HG02642 (cell line): Measurements from ENCODE around the gene SPDYE6.
"Not testable (repeated sequence)": the region's sequence is repeated elsewhere in the genome, so short reads cannot be mapped to it uniquely, and the experiment has no call there.

Experiments
- ATAC-seq: cut with Tn5 transposase; IDR thresholded peaks from one replicate; pipeline ENCODE4 v1.9.1; 2021; ENCODE audit warnings: mild to moderate bottlenecking; ENCODE audit not compliant: unreplicated experiment, poor library complexity

Gene SPDYE6, protein sequence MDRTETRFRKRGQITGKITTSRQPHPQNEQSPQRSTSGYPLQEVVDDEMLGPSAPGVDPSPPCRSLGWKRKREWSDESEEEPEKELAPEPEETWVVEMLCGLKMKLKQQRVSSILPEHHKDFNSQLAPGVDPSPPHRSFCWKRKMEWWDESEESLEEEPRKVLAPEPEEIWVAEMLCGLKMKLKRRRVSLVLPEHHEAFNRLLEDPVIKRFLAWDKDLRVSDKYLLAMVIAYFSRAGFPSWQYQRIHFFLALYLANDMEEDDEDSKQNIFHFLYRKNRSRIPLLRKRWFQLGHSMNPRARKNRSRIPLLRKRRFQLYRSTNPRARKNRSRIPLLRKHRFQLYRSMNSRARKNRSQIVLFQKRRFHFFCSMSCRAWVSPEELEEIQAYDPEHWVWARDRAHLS

DNA sequence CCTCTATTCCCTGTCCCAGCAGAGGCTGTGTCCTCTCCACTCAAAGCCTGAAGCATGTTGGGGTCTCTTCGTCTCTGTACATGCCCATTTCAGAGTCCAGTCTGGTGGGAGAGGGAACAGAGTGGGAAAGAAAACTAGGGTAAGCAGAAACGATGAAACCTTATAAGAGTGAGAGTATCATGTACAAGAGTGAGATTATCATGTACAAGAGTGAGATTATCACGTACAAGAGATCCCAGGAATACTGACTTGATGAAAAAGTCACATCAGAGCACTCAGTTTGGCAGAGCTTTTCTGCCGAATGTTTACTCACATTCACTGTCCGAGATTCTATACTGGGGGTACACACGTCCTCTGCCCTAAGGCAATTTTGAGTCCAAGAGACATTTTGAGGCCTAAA lies at the start of gene SPDYE6:
SPDYE6 (minus strand) TSS at position 101 of the 400 bp plus-strand sequence. CDS start 421 bp downstream, outside the sequence.
- ATAC-seq: not testable (repeated sequence)

DNA sequence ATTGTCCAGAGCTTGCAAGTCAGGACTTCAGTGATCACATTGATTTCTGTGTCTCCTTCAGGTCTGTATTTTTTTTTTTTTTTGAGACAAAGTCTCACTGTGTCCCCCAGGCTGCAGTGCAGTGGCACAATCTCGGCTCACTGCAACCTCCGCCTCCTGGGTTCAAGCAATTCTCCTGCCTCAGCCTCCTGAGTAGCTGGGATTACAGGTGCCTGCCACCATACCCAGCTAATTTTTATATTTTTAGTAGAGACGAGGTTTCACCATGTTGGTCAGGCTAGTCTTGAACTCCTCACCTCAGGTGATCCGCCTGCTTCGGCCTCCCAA lies 48.6 kb upstream of the SPDYE6 start:
- not testable (repeated sequence) for ATAC-seq

DNA sequence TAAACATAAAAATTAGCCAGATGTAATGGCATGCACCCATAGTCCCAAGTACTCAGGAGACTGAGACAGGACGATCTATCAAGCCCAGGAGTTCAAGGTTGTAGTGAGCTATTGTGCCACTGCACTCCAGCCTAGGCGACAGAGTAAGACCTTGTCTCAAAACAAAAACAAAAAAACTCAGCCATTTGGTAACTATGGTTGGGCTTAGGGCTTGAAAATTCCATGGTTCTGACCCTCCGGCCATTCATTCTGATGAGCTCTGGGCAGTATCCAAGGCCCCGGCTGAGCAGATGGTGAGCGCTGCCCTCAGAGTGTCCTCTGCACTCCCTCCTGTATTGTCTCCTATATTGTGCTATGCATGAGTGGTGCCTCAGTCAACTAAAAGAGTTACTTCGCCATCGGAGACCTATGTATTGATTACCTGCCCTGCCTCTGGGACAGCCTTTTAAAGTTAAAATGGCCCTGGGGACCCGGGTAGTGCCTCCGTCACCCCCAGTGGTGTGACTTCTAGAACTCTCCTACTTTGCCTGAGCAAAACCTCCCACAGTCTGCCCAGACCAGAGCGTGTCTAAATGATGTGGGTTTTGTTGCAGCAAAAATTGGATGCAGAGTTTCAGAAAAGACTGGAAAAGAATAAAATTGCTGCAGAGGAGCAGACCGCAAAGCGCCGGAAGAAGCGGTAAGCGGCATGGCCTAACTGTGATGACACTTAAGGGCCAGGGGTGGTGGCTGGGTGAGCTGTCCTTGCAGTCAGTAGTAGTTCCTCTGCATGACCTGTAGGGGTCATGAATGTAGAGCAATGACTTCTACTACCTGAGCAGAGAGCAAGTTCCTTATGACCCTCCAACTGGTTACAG lies 48.0 kb upstream of the SPDYE6 start:
- peak; percentile 84 for ATAC-seq

DNA sequence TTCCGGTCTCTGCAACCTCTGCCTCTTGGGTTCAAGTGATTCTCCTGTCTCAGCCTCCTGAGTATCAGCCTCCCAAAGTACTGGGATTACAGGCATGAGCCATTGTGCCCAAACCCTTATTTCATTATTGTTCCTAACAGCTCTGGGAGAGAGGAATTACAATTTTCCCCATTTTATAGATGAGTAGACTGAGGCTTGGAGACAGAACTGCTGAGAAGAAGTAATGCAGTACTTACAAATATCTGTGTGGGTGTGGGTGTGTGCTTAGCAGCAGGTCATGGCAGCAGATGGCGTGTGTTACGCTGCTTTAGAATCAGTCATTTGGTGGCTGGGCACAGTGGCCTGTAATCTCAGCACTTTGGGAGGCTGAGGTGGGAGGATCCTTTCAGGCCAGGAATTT lies 47.3 kb upstream of the SPDYE6 start:
- no peak for ATAC-seq

DNA sequence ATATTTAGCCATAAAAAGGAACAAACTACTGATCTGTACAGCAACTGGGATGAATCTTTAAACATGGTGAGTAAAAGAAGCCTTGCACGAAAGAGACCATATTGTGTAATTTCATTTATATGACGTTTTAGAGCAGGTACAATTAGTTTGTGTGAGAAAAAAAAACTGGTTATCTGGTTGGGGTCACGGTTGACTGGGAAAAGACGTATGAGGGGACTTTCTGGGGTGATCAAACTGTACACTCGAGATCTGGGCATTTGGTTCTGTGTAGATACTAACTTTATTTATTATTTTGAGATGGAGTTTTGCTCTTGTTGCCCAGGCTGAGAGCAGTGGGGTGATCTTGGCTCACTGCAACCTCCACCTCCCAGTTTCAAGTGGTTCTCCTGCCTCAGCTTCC lies 44.1 kb upstream of the SPDYE6 start:
- no peak for ATAC-seq

DNA sequence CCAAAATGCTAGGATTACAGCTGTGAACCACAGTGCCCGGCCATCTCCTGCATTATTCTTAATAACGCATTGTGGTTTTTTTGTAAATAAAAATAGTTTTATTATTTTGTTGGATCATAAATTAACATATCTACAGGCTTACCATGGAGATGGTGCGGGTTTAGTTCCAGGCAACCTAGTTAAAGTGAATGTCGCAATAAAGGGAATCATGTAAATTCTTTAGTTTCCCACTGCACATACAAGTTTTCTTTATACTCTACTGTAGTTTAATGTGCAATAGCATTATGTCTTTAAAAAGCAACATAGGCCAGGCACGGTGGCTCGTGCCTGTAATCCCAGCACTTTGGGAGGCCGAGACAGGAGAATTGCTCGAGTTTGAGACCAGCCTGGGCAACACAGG lies 42.3 kb upstream of the SPDYE6 start:
- no peak for ATAC-seq

DNA sequence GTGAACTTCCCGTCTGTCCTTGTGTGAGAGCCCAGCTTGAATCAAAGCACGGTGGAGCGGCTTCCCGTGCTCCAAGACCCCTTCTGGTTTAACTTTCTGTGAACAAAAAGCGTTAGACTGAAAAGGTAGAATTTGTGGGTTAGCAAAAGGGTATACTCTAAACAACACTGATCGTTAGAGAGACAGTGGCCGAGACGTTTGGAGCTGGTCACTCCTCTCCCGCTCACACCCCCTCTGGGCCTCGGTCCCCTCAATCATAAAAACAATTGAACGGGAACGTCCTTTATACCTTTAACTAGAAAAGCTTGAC lies 40.4 kb upstream of the SPDYE6 start:
- ATAC-seq: no peak

DNA sequence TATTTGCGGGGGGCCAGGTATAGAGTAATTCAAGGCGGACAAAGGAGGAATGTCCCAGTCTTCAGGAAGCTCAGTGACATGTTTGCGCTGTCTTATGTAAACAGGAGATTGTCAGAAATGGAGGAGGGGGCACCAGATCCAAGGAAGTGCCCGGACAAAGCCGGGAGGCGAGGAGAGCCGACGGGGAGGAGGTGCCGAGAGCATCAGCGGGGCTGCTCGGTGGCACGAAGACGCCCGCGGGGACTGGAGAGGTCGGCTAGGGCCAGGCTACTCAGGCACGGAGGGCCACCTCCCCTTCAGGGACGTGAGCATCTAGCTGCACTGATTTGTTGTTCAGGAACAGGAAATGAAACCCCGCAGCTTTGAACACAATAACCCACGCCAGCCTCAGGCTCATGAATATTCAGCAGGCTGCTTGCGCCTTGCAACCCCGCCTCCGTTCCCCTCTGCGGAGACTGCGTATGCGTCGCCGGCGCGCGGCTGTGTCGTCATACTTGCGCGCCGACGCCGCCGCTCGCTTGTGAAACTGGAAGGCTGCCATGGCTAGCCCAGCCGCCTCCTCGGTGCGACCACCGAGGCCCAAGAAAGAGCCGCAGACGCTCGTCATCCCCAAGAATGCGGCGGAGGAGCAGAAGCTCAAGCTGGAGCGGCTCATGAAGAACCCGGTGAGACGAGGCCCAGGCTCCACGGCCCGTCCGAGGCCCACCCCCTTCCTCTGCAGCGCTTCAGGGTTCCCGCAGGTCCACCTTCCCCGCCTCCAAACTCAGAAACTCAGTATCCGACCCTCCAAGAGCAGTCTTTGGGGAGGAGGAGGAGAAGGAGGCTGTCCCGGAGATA lies 39.8 kb upstream of the SPDYE6 start, which contains the start of gene PRKRIP1:
PRKRIP1 (plus strand) TSS at position 491 of the 837 bp plus-strand sequence; CDS start at position 540, 49 bp downstream.
- ATAC-seq: peak; percentile 98

DNA sequence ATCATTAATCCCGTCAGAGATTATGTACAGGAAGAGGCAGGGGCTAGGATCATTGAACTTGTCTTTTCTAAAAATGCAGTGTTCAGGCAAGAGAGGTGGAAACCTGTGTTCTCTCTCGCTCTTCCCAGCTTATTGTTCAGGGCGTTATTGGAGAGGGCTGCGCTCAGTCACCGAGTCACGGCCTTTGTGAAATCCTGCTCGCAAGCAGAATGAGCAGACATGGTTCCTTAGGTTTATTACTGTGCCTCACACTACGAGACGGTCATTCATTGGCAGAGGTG lies 39.3 kb upstream of the SPDYE6 start:
- ATAC-seq: no peak

DNA sequence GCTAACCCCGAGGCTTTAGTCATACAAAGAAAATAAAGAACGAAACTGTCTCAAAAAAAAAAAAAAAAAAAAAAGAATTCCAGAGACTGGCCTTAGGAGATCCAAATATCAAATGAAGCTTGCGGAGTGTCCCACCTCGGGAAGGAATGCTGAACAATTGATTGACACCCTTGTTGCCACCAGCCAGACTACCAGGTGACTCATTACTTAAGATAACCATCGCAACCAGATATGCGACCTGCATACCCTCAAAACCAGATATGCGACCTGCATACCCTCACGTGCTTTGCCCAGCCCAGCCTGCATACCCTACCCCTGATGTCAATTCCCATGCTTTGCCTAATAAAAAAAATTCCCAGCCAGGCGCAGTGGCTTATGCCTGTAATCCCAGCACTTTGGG lies 37.2 kb upstream of the SPDYE6 start:
- ATAC-seq: no peak

DNA sequence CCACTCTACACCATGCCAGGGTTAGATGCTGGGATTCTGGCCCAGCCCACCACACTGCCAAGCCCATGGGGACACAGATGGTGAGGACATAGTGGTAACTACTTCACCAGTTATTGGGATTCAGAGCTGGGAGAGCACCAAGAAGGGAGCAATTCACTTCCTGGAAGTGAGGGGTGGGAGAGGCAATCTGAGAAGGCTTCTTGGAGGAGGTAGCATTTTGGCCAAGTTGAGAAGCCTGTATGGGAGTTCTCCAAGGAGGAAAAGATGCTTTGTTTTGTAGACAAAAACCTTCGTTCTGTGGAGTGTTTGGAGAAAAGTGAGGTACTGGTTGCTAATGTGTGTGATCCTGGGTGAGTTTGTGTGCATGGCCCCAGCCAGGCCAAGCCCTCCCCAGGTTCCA lies 36.1 kb upstream of the SPDYE6 start:
- ATAC-seq: no peak

DNA sequence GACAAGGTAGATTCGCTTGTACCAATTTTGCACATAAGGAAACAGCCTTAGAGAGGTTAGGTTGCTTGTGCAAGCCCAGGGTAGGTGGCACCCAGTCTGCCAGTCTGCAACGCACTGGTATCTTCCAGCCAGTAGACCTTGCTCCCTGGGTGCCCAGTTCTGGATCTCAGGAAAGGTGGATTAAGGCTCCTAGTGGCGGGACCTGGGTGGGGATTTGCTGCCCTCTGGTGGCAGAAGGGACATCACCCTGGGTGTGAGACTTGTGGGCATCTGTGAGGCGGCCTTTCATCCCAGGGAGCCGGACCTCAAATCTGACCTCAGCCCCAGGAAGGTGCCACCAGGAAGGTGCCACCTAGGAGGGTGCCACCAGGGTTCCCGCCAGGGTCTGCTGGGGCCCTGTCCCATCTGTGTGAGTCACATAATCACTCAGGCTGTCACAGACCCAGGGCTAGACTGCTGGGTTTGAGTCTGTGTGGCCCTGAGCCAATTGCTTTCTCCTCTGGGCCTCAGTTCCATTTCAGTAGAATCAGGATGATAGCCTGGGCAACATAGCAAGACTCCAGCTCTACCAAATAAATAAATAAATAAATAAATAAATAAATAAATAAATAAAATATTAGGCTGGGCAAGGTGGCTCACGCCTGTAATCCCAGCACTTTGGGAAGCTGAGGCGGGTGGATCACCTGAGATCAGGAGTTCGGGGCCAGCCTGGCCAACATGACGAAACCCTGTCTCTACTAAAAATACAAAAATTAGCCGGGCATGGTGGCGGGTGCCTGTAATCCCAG lies 34.6 kb upstream of the SPDYE6 start:
- ATAC-seq: no peak

DNA sequence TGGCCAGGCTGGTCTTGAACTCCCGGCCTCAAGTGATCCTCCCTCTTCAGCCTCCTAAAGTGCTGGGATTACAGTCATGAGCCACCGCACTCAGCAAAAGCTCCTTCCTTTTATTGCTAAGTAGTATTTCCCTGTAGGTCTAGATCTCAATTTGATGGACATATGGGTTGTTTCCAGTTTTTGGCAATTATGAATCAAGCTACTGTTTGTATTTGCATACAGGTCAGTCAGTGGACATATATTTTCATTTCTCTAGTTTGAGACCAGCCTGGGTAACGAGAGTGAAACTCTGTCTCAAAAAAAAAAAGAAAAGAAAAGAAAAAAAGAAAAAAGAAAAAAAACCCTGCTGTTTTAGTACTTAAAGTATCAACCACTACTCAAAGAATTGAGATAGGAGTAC lies 33.6 kb upstream of the SPDYE6 start:
- ATAC-seq: no peak

DNA sequence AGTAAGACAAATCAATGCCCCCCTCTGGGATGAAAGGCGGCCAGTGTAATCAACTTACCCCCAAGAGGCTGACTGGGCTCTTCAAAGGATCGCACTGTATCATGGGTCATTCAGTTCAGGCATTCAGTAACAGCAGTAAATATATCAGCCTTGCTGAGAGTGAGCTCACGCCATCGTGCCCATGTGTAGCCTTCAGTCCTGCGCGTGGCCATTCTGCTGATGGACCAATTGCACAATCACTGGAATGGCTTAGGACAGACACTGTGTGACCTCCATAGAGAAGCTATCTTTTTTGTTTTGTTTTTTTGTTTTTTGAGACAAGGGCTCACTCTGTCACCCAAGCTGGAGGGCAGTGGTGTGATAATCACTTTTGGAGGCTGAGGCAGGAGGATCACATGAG lies 30.8 kb upstream of the SPDYE6 start:
- no peak for ATAC-seq

DNA sequence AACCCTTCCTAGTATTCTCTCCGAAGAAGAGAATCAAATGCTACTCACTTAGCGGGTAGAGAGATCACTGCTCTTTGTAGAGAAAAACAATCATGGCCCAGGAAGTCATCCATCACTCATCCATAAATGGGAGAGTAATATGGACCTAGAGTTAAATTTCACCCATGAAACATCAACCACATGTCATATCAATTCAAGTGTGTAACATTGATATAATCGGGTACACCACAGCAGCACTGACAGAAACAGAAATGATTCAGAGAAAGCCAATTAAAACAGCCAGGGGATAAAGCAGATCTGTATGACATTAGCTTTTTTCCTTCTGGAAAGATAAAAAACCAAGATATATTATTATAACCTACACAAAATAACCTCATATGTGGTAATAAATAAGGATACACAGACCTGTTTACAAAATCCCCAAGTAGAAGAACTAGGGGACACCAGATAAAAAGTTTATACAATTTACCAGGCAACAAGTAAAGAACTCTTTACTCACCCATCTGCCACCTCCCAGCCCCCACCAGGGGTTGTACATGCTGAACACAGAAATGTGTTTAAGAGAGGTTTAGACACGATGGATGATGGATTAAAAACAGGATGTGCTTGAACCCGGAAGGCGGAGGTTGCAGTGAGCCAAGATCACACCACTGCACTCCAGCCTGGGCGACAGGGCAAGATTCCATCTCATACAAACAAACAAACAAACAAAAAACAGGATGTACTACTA lies 25.6 kb upstream of the SPDYE6 start:
- ATAC-seq: not testable (repeated sequence)

DNA sequence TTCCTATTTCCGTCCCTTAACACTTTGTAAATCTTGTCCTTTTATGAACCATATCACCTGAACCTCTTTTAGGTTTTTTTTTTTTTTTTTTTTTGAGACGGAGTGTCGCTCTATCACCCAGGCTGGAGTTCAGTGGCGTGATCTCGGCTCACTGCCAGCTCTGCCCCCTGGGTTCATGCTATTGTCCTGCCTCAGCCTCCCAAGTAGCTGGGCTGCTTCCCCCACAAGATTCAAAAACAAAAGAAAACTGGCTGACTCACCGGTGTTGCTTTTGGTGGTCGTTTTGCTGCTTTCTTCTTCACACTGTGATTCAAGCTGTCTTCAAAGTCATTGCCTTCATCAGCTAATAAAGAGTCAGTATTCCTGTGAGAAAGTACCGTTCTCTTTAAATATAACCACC lies 24.6 kb upstream of the SPDYE6 start:
- ATAC-seq: not testable (repeated sequence)

DNA sequence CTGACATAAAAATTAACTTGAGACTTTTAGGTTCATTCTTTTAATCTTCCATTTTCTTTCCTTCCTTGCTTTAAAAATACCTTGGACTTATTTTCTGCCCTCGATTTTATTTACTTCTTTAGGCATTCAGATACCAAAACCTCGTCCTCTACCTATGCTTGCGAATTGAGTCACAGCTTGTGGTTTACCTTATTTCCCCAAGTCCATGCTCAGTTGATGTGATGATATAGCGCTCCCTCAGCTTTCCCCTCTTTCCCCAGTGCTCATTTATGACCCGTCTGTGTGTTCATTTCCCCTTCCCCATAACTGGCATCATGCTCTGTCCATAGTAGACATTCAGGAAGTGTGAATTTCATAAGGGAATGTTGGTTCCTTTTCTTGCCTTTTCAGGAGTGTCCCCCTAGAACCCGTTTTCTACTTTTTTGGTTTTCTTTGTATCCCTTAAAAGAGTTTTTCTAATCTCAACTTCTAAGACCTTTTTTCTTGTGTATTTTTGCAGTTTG lies 20.8 kb upstream of the SPDYE6 start:
- ATAC-seq: no peak

DNA sequence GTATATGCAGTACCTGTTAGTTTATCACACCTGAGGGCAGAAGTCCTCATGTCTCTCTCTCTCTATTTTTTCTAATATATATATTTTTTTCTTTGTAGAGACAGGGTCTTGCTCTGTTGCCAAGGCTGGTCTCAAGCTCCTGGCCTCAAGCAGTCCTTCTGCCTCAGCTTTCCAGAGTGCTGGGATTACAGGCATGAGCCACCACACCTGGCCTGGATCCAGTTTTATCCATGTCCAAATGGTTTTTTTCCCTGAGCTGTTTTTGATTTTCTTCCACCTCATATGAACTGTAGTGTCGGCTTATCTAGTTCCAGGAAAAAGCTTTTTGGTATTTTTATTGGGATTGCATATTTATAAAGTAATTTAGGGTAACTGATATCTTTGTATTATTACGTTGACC lies 16.6 kb upstream of the SPDYE6 start:
- ATAC-seq: not testable (repeated sequence)

DNA sequence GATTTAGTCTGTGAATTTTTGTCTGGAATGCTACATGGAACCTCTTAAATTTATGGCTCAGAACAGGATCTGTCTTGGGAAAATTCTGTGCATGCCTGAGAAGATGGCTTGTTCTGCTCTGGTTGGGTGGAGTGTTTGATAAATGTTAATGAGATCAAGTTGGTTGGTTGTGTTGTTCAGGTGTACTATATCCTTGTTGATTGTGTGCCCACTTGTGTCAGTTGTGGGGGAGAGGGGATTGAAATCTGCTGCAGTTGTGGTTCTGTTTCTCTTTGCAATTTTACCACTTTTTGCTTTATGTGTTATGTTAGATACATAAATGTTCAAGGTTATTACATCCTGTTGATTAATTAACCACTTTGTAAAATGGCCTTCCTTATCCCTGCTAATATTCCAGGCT lies 13.8 kb upstream of the SPDYE6 start:
- ATAC-seq: not testable (repeated sequence)
